HepG2 (cell line): ENCODE results near the gene INPP4B. TPM values are rescaled to one million over a fixed set of nuclear protein-coding genes. Genes with fewer than 3 reads are reported as not detected.

Source experiments
- ATAC-seq: fragments of 200-7000 bp; cut with Tn5 transposase; 3 replicates; pipeline ENCODE4 v1.9.1; 2020; ENCODE audit warnings: mild to moderate bottlenecking, moderate library complexity
- BruUV-seq: library from RNA; stranded (reverse); fragments of 400-500 nt; replicated peaks from 2 replicates; lab custom pipeline; 2021; lab: Mats Ljungman, UMichigan
- CTCF ChIA-PET: fragments of 300-600 bp; formaldehyde crosslinking; extraction: SDS; loops from one replicate; lab custom pipeline; 2021; ENCODE audit warnings: low total read pairs, inconsistent platforms, low intra/inter-chr PET ratio; lab: Yijun Ruan, JAX
- POLR2A ChIA-PET: fragments of 350-600 bp; sonication (Branson Sonifier 250); formaldehyde crosslinking; loops from one replicate; lab custom pipeline; 2020; ENCODE audit warnings: antibody characterized with exemption, inconsistent platforms; lab: Yijun Ruan, JAX
- DNase-seq: peaks from one replicate; pipeline ENCODE4 v3.0.0-alpha.2; 2015; ENCODE audit warnings: low spot score
- FAIRE-seq: peaks from 3 replicates; lab custom pipeline; 2011; peaks lifted over from hg19 to GRCh38; lab: Jason Lieb, UNC
- H2AFZ ChIP-seq: one replicate; pipeline ENCODE4 v1.6.1; 2011; ENCODE audit warnings: low read length, inconsistent platforms
- H3K27ac ChIP-seq: fragments of 300-600 bp; 3 replicates; pipeline ENCODE4 v1.8.0; 2011; ENCODE audit warnings: mixed run types, mild to moderate bottlenecking, mixed read lengths, low read length, inconsistent platforms; ENCODE audit not compliant: insufficient read depth; ENCODE audit errors: extremely low read length
- H3K27me3 ChIP-seq, 2 experiments: fragments of 200-600 bp in 1 of 2; 2 replicates in 1 of 2; 3 replicates in 1 of 2; pipeline versions ENCODE4 v1.6.0 to v1.8.0; 2011; ENCODE audit warnings: low read length in 2 of 2, mild to moderate bottlenecking in 2 of 2, moderate library complexity in 2 of 2, inconsistent platforms in 1 of 2; ENCODE audit not compliant: insufficient read depth in 2 of 2, control insufficient read depth in 1 of 2
- H3K36me3 ChIP-seq, 2 experiments: fragments of 200-600 bp in 1 of 2; replicated peaks in 1 of 2; 2 replicates in 1 of 2; 3 replicates in 1 of 2; pipeline versions ENCODE4 v1.5.1 to v1.8.0; 2011; ENCODE audit warnings: low read length in 2 of 2, inconsistent platforms in 1 of 2; ENCODE audit not compliant: insufficient read depth in 2 of 2, control insufficient read depth in 1 of 2
- H3K4me1 ChIP-seq: 2 replicates; pipeline ENCODE4 v1.5.1; 2012; ENCODE audit warnings: low read length, inconsistent platforms; ENCODE audit not compliant: insufficient read depth
- H3K4me2 ChIP-seq: 2 replicates; pipeline ENCODE4 v1.6.0; 2011; ENCODE audit warnings: low read depth, low read length, inconsistent platforms
- H3K4me3 ChIP-seq, 3 experiments: fragments of 200-600 bp in 1 of 3; sonication (generic), shearing (Covaris generic) in 1 of 3; replicated peaks in 1 of 3; 2 replicates each; pipeline ENCODE4 v1.5.1; 2011 to 2016; ENCODE audit warnings: low read length in 3 of 3, inconsistent platforms in 2 of 3, low read depth in 2 of 3, mild to moderate bottlenecking in 2 of 3, control low read depth in 1 of 3, mixed read lengths in 1 of 3; ENCODE audit not compliant: insufficient read depth in 1 of 3
- H3K79me2 ChIP-seq: one replicate; pipeline ENCODE4 v1.6.1; 2011; ENCODE audit warnings: low read length, inconsistent platforms; ENCODE audit not compliant: insufficient read depth
- H3K9ac ChIP-seq: 2 replicates; pipeline ENCODE4 v1.6.0; 2011; ENCODE audit warnings: mild to moderate bottlenecking, low read depth, low read length, inconsistent platforms; ENCODE audit not compliant: insufficient read depth
- H3K9me3 ChIP-seq: 2 replicates; pipeline ENCODE4 v1.5.1; 2012; ENCODE audit warnings: mild to moderate bottlenecking, low read length
- H4K20me1 ChIP-seq: 2 replicates; pipeline ENCODE4 v1.6.0; 2011; ENCODE audit warnings: inconsistent platforms, mild to moderate bottlenecking, low read length, moderate library complexity; ENCODE audit not compliant: insufficient read depth
- ADNP ChIP-seq: sonication (generic); formaldehyde crosslinking; IDR thresholded peaks from 2 replicates; pipeline ENCODE4 v1.4.0; 2020; ENCODE audit warnings: missing genetic modification reagents
- BCLAF1 ChIP-seq: fragments of 450-650 bp; IDR thresholded peaks from 2 replicates; pipeline ENCODE4 v1.6.1; 2017; ENCODE audit warnings: mild to moderate bottlenecking
- CREB1 ChIP-seq, 2 experiments: fragments of 450-650 bp in 1 of 2; IDR thresholded peaks; 2 replicates each; pipeline ENCODE4 v1.6.1; 2016 to 2017; ENCODE audit warnings: control low read depth in 1 of 2, mild to moderate bottlenecking in 1 of 2, missing compliant biosample characterization in 1 of 2, missing genetic modification characterization in 1 of 2
- CREM ChIP-seq, 2 experiments: sonication (generic) in 1 of 2; formaldehyde crosslinking in 1 of 2; IDR thresholded peaks; 2 replicates each; pipeline versions ENCODE4 v1.4.0 to v1.6.1; 2016 to 2020; ENCODE audit warnings: antibody characterized with exemption in 1 of 2, mild to moderate bottlenecking in 1 of 2, missing genetic modification reagents in 1 of 2
- EHMT2 ChIP-seq: fragments of 200-600 bp; sonication (generic); IDR thresholded peaks from 2 replicates; pipeline ENCODE4 v1.7.0; 2017; ENCODE audit warnings: antibody characterized with exemption, low read depth, low read length, borderline replicate concordance
- MTERF4 ChIP-seq: sonication (generic); formaldehyde crosslinking; IDR thresholded peaks from 2 replicates; pipeline ENCODE4 v1.8.0; 2023; ENCODE audit warnings: mild to moderate bottlenecking, missing genetic modification reagents
- NFE2 ChIP-seq: sonication (generic); formaldehyde crosslinking; IDR thresholded peaks from 2 replicates; pipeline ENCODE4 v1.4.0; 2020; ENCODE audit warnings: missing genetic modification reagents
- NFE2L2 ChIP-seq: fragments of 150-350 bp; IDR thresholded peaks from 2 replicates; pipeline ENCODE4 v1.6.1; 2014; ENCODE audit warnings: low read length
- PAF1 ChIP-seq: IDR thresholded peaks from 2 replicates; pipeline ENCODE4 v1.6.1; 2016; ENCODE audit warnings: missing genetic modification reagents, missing compliant biosample characterization
- ZBTB38 ChIP-seq: sonication (generic); formaldehyde crosslinking; IDR thresholded peaks from 2 replicates; pipeline ENCODE4 v1.5.1; 2020; ENCODE audit warnings: mild to moderate bottlenecking, missing genetic modification reagents
- ZNF160 ChIP-seq: sonication (generic); formaldehyde crosslinking; IDR thresholded peaks from 2 replicates; pipeline ENCODE4 v1.8.0; 2022; ENCODE audit warnings: mild to moderate bottlenecking, inconsistent platforms, missing genetic modification reagents
- ZNF274 ChIP-seq: sonication (generic); formaldehyde crosslinking; IDR thresholded peaks from 2 replicates; pipeline ENCODE4 v1.5.1; 2020; ENCODE audit warnings: mild to moderate bottlenecking, missing genetic modification reagents
- ZSCAN30 ChIP-seq: sonication (generic); formaldehyde crosslinking; IDR thresholded peaks from 2 replicates; pipeline ENCODE4 v1.5.0; 2020; ENCODE audit warnings: mild to moderate bottlenecking, missing genetic modification reagents
- WGBS: methylation state at CpG from one replicate; pipeline ENCODE4 v1.1.6; 2017; ENCODE audit warnings: low lambda C conversion rate; 5-methylcytosine and 5-hydroxymethylcytosine counted together
- in situ Hi-C: cut with HindIII; loops from 2 replicates; pipeline ENCODE4 v1.10.0; 2017; ENCODE audit warnings: low pct_unique_long_range_greater_than_20kb; ENCODE audit not compliant: extremely low pct_ligation_motif_present
- intact Hi-C: fragments of 100-400 bp; cut with micrococcal nuclease; formaldehyde crosslinking; loops from one replicate; pipeline ENCODE4 v1.10.0; 2022; ENCODE audit not compliant: unreplicated experiment
- polyA plus RNA-seq, 8 experiments: library from polyadenylated mRNA; depleted of rRNA in 3 of 8; stranded (reverse) in 7 of 8; unstranded in 1 of 8; fragments of >200 nt; fragmentation: Illumina TruSeq in 4 of 8; extraction: Trizol in 4 of 8; gene quantifications; 2 replicates each; pipeline versions ENCODE4 v1.2.1 to v1.2.3, GENCODE V29; 2011 to 2016; ENCODE audit warnings: low read depth in 4 of 8, missing spikeins in 1 of 8, mixed read lengths in 1 of 8; ENCODE audit not compliant: insufficient read depth in 1 of 8
- total RNA-seq, 5 experiments: library from RNA; depleted of rRNA; stranded (reverse); fragments of >200 nt; fragmentation: Illumina TruSeq; extraction: Trizol; gene quantifications; 2 replicates each; pipeline ENCODE4 v1.2.3, GENCODE V29; 2016; ENCODE audit warnings: low read depth in 1 of 5

The INPP4B gene
- total and polyA plus RNA-seq, 2 of the 13 experiments (the other 11 are each of a cell fraction or from before 2014, with no cell fraction given), result not detected

- POLR2A ChIA-PET, result no interaction called here
Measured at GRCh38 chr4:142473960-142474338, 372.2 kb downstream of the INPP4B start.

GRCh38 chr4:142473218-142473959 lies 372.7 kb downstream of the INPP4B start:
- DNase-seq, result no peak
- no peaks in the 10 kb centered on the region for H3K36me3 ChIP-seq
- H4K20me1 ChIP-seq, result no peaks in the 10 kb centered on the region
- no peaks in the 10 kb centered on the region for H3K79me2 ChIP-seq
- no peak overlapping the region for H3K4me3 ChIP-seq
- no peaks in the 10 kb centered on the region; a peak in 1 of 5 replicates for H3K27me3 ChIP-seq
- no peak for ATAC-seq
- ChIA-PET CTCF (no interaction called here), POLR2A (no interaction called here)
- no peaks in the 10 kb centered on the region for H3K4me1 ChIP-seq
- WGBS, result 6% methylated on average over 3 of the region's 5 CpGs
- intact Hi-C loops (no loop called here), in situ Hi-C loops (no loop called here)
- H2AFZ ChIP-seq, result no peak overlapping the region
- BruUV-seq, result no TSS peak
- H3K9me3 ChIP-seq, result no peaks in the 10 kb centered on the region
- H3K4me2 ChIP-seq, result no peak overlapping the region
- no peak for FAIRE-seq
- no peak overlapping the region for H3K9ac ChIP-seq
- H3K27ac ChIP-seq, result no peak overlapping the region
- no peak for TF ChIP-seq ADNP (CRISPR knock-in tag)
- no peak for TF ChIP-seq ZNF274 (CRISPR knock-in tag)
- TF ChIP-seq NFE2L2, result no peak
- TF ChIP-seq ZBTB38 (CRISPR knock-in tag), result no peak
- no peak for TF ChIP-seq CREB1 (IDR thresholded peaks at IDR 0.05)
- TF ChIP-seq CREB1 (CRISPR knock-in tag; IDR thresholded peaks at IDR 0.05), result no peak
- no peak for TF ChIP-seq PAF1 (CRISPR knock-in tag)
- TF ChIP-seq BCLAF1, result no peak
- TF ChIP-seq EHMT2, result no peak
- TF ChIP-seq MTERF4 (CRISPR knock-in tag), result no peak
- TF ChIP-seq ZSCAN30 (CRISPR knock-in tag), result no peak

More at GRCh38 chr4:142473960-142474338, 372.2 kb downstream of the INPP4B start:
- TF ChIP-seq CREM (IDR thresholded peaks at IDR 0.05) (no peak), CREM (CRISPR knock-in tag; IDR thresholded peaks at IDR 0.05) (no peak), ZNF160 (CRISPR knock-in tag) (no peak), NFE2 (CRISPR knock-in tag) (no peak)
- in situ Hi-C loops (no loop called here), intact Hi-C loops (no loop called here)
- H4K20me1 ChIP-seq, result no peaks in the 10 kb centered on the region
- DNase-seq (no peak), FAIRE-seq (no peak), ATAC-seq (no peak)
- no peaks in the 10 kb centered on the region for H3K79me2 ChIP-seq
- H3K9ac ChIP-seq, result no peak overlapping the region
- no CpG with 5 or more reads among the region's 4 CpGs for WGBS
- no peak overlapping the region for H3K27ac ChIP-seq
- no peak overlapping the region for H3K4me3 ChIP-seq
- H3K9me3 ChIP-seq, result no peaks in the 10 kb centered on the region
- CTCF ChIA-PET, result no interaction called here
- no peak overlapping the region for H2AFZ ChIP-seq
- no TSS peak for BruUV-seq
- no peaks in the 10 kb centered on the region for H3K36me3 ChIP-seq
- no peak overlapping the region for H3K4me2 ChIP-seq
- no peaks in the 10 kb centered on the region for H3K4me1 ChIP-seq
- no peaks in the 10 kb centered on the region; a peak in 1 of 5 replicates for H3K27me3 ChIP-seq
